ENCODE results near the gene TRNP1. TPM values are rescaled to one million over a fixed set of nuclear protein-coding genes. Genes with fewer than 3 reads are reported as not detected.

Gene TRNP1
- total RNA-seq, 4 donors from 2014 or later: 2.9 to 8.5 (median 6.5) TPM

- no peak overlapping the region for H3K27ac ChIP-seq
- TF ChIP-seq POLR2A (IDR thresholded peaks at IDR 0.05): no peak
- TF ChIP-seq, protein P1, sequence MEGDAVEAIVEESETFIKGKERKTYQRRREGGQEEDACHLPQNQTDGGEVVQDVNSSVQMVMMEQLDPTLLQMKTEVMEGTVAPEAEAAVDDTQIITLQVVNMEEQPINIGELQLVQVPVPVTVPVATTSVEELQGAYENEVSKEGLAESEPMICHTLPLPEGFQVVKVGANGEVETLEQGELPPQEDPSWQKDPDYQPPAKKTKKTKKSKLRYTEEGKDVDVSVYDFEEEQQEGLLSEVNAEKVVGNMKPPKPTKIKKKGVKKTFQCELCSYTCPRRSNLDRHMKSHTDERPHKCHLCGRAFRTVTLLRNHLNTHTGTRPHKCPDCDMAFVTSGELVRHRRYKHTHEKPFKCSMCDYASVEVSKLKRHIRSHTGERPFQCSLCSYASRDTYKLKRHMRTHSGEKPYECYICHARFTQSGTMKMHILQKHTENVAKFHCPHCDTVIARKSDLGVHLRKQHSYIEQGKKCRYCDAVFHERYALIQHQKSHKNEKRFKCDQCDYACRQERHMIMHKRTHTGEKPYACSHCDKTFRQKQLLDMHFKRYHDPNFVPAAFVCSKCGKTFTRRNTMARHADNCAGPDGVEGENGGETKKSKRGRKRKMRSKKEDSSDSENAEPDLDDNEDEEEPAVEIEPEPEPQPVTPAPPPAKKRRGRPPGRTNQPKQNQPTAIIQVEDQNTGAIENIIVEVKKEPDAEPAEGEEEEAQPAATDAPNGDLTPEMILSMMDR (IDR thresholded peaks at IDR 0.05): no peak
- 96 to 98% methylated on average over 5 of the region's 5 CpGs for WGBS, 2 donors
- H3K27me3 ChIP-seq: no peaks in the 10 kb centered on the region
- intact Hi-C loops (cut with DNase I): no loop called here
- no peaks in the 10 kb centered on the region for H3K4me1 ChIP-seq
- peaks cover 0 to 7% of the 10 kb centered on the region in 2 donors for H3K36me3 ChIP-seq
- no peak overlapping the region for H3K4me3 ChIP-seq (replicated peaks in 1 of 3)
- H3K9me3 ChIP-seq: no peaks in the 10 kb centered on the region
- no peak for DNase-seq
These were observed 40.1 kb upstream of the TRNP1 start for GRCh38 chr1:26953374-26953773.

- H3K36me3 ChIP-seq: peaks cover 0 to 2% of the 10 kb centered on the region in 2 donors
- H3K27me3 ChIP-seq: no peaks in the 10 kb centered on the region
- H3K4me1 ChIP-seq: peaks cover 16% of the 10 kb centered on the region in 2 donors
- H3K27ac ChIP-seq: no peak overlapping the region
- no peak for DNase-seq
- intact Hi-C loops (cut with DNase I): no loop called here
- no peaks in the 10 kb centered on the region for H3K9me3 ChIP-seq
- TF ChIP-seq POLR2A (IDR thresholded peaks at IDR 0.05): no peak
- TF ChIP-seq, protein P1 (IDR thresholded peaks at IDR 0.05): no peak
- H3K4me3 ChIP-seq (replicated peaks in 1 of 3): no peak overlapping the region
- WGBS, 2 donors: 88 to 89% methylated on average over 3 of the region's 3 CpGs
These were observed 37.2 kb upstream of the TRNP1 start for GRCh38 chr1:26956321-26956720.

GRCh38 chr1:26957306-26957705 is 36.2 kb upstream of the TRNP1 start:
- intact Hi-C loops (cut with DNase I): no loop called here
- H3K27me3 ChIP-seq: no peaks in the 10 kb centered on the region
- WGBS, 2 donors: 93 to 96% methylated on average over 3 of the region's 3 CpGs

DNA sequence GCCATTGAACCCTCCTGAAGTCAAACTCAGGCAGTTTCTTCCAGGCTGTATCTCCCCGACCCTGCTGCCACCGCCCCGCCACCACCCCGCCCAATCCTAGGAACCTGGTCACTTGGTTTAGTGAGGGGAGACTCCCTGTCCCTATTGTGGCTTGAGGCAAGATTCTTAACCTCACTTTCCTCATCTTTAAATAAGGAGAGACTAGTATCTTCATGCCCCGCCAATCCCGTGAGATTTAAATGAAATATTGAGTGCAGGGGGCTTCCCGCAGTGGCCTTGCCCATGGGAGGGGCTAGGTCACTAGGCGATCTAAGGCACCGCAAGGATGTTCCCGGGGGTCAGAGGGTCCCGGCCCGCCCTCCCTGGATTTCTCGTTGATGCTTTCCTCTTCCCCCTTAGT is 34.2 kb upstream of the TRNP1 start:
- WGBS, 2 donors: 15 to 23% methylated on average over 10 to 13 of the region's 13 CpGs
- DNase-seq: no peak
- H3K9me3 ChIP-seq: no peaks in the 10 kb centered on the region
- H3K27me3 ChIP-seq: no peaks in the 10 kb centered on the region
- no peaks in the 10 kb centered on the region for H3K36me3 ChIP-seq
- H3K4me3 ChIP-seq (replicated peaks in 1 of 3): peak overlapping the region; percentile 70 to 98 (median 77)
- H3K4me1 ChIP-seq: peaks cover 16% of the 10 kb centered on the region in 2 donors
- no peak for TF ChIP-seq POLR2A (IDR thresholded peaks at IDR 0.05)
- TF ChIP-seq, protein P1 (IDR thresholded peaks at IDR 0.05): no peak
- no peak overlapping the region for H3K27ac ChIP-seq
- intact Hi-C loops (cut with DNase I): no loop called here

More at GRCh38 chr1:26957306-26957705, 36.2 kb upstream of the TRNP1 start:
- Histone ChIP-seq H3K4me3 (replicated peaks in 1 of 3) (no peak overlapping the region), H3K4me1 (peaks cover 16% of the 10 kb centered on the region in 2 donors), H3K9me3 (no peaks in the 10 kb centered on the region), H3K27ac (no peak overlapping the region), H3K36me3 (no peaks in the 10 kb centered on the region)
- TF ChIP-seq, protein P1 (IDR thresholded peaks at IDR 0.05): no peak
- no peak for TF ChIP-seq POLR2A (IDR thresholded peaks at IDR 0.05)
- DNase-seq: no peak

DNA sequence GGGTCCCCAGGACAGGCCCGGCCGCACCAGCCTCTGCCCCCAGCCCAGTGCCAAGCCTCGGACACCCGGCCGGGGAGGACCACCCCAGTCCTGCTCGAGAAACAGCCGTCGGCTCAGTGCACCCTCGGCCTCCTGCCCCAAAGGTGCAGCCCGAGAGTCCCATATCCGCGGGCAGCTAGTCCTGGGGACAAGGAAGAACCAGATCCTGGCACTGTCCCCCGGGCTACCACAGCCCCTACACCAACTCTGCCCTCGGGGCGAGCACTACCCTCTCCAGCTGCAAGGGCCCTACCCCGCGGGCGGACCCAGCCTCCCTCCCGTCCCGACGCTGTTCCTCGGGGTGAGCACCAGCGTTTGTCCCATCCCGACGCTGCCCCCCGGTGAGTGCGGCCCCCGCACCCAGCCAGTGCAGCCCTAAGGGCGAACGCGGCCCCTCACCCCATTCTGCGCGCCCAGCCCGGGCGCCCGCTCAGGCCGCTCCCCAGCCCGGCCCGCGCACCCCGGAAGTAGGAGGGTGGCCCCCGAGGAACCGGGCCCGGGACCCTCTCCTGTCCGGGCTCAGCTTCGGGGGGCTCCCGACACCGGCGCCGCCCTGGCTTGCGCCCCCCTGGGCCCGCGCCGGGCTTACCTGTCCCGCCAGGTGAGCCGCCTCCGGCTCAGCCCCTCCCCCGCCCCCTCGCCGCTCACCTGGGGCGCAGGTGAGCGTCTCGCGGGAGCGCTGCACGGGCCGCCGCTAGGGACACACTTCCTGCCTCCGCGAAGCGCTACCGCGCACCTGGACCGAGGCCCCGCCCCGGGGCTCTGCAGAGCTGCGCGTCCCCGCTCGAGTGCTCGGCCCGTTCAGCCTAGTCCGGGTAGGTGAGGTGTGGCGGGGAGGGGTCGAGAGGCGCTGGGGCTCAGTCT is 33.5 kb upstream of the TRNP1 start, which contains the start of gene KDF1:
TSS of gene KDF1 (minus strand) at position 747 of the 903 bp plus-strand sequence. CDS start 8,088 bp downstream, outside the sequence.
- H3K36me3 ChIP-seq: no peaks in the 10 kb centered on the region
- no peaks in the 10 kb centered on the region for H3K27me3 ChIP-seq
- intact Hi-C loops (cut with DNase I): no loop called here
- H3K27ac ChIP-seq: peak within 1 kb of the TSS in 2 of 3 donors; percentile 12 to 51
- H3K9me3 ChIP-seq: no peaks in the 10 kb centered on the region
- peaks cover 16% of the 10 kb centered on the region in 2 donors for H3K4me1 ChIP-seq
- peak; percentile 91 to 92 for DNase-seq
- WGBS, 2 donors: 0 to 3% methylated on average over 7 to 31 of the region's 86 CpGs
- TF ChIP-seq, protein P1 (IDR thresholded peaks at IDR 0.05): peak in 4 of 6 experiments; percentile 22 to 38 (median 30)
- peak in 1 of 2 donors; percentile 77 for TF ChIP-seq POLR2A (IDR thresholded peaks at IDR 0.05)
- peak within 1 kb of the TSS; percentile 70 to 98 (median 77) for H3K4me3 ChIP-seq (replicated peaks in 1 of 3)

Measured in thyroid gland (tissue), 4 donors.